Fibroblast of villous mesenchyme (primary cell): ENCODE results near the gene MYO1D. TPM values are rescaled to one million over a fixed set of nuclear protein-coding genes. Genes with fewer than 3 reads are reported as not detected.

Experiments
- DNase-seq: peaks from one replicate; pipeline ENCODE4 v3.0.0-alpha.2; 2010; ENCODE audit warnings: low read depth
- H3K4me3 ChIP-seq: 2 replicates; pipeline ENCODE4 v1.5.1; 2011; ENCODE audit warnings: low read depth, mild to moderate bottlenecking, low read length
- total RNA-seq: library from RNA; depleted of rRNA; stranded (reverse); fragments of >200 nt; gene quantifications from 2 replicates; pipeline ENCODE4 v1.2.3, GENCODE V29; 2012
- TF ChIP-seq, protein P1 (sequence below): IDR thresholded peaks from 2 replicates; pipeline ENCODE4 v1.5.1; 2012; ENCODE audit warnings: low read depth, mild to moderate bottlenecking, low read length; ENCODE audit not compliant: insufficient read depth

The MYO1D gene
- total RNA-seq, 1 donor, result 19.0 TPM

GRCh38 chr17:32916134-32916533 is 39.2 kb upstream of the MYO1D start:
- no peak for DNase-seq
- H3K4me3 ChIP-seq, result no peak overlapping the region
- TF ChIP-seq, protein P1, sequence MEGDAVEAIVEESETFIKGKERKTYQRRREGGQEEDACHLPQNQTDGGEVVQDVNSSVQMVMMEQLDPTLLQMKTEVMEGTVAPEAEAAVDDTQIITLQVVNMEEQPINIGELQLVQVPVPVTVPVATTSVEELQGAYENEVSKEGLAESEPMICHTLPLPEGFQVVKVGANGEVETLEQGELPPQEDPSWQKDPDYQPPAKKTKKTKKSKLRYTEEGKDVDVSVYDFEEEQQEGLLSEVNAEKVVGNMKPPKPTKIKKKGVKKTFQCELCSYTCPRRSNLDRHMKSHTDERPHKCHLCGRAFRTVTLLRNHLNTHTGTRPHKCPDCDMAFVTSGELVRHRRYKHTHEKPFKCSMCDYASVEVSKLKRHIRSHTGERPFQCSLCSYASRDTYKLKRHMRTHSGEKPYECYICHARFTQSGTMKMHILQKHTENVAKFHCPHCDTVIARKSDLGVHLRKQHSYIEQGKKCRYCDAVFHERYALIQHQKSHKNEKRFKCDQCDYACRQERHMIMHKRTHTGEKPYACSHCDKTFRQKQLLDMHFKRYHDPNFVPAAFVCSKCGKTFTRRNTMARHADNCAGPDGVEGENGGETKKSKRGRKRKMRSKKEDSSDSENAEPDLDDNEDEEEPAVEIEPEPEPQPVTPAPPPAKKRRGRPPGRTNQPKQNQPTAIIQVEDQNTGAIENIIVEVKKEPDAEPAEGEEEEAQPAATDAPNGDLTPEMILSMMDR, result no peak

DNA sequence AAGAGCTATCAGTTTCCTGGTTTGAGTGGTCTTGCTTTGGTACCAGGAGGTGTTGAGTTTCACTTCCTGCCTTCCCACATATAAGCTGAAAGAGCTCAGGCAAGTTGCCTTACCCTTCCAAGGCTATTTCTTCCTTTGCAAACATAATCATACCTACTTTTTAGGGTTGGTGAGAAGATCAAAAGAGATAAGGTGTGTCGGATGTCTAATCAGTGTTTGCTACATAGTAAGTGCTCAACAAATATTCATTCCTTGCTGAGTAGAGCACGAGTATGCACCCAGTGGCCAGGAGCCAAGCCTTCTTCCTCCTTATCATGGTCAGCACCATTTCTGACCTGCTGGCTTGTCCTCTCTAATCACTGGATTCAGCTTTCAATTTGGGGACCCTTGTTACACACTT is 38.3 kb upstream of the MYO1D start:
- no peak for DNase-seq

DNA sequence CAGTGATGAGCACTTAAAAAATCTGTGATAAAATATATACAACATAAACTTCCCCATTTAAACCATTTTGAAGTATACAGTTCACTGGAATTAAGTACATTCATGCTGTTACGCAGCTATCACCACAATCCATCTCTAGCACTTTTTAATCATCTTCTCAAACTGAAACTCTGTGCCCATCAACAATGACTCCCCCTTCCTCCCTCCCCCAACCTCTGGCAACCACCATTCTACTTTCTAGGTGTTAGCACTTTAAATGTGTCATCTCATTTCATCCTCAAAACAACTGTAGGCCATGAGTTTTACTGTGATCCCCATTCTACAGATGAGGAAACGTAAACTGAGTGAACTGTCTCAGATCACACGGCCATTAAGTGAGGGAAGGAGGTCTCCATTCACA is 37.3 kb upstream of the MYO1D start:
- DNase-seq, result no peak
- TF ChIP-seq, protein P1, result no peak

More for the DNA sequence above, 38.3 kb upstream of the MYO1D start:
- no peak overlapping the region for H3K4me3 ChIP-seq
- TF ChIP-seq, protein P1, result no peak

DNA sequence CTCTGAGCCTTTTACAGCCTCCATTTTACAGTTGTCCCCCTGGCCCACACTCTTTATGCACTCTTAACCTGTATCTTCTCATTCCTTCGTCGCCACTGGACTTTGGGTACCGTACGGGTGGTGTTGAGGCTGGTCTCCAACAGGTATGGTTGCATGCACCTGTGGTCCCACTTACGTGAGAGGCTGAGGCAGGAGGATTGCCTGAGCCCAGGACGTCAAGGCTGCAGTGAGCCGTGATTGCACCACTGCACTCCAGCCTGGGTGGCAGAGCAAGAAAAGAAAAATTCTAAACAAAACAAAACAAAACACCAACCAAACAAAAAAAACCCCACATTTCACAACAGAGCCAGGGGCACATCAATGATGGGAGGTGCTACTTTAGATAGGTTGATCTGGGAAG is 36.7 kb upstream of the MYO1D start:
- TF ChIP-seq, protein P1, result no peak
- H3K4me3 ChIP-seq, result no peak overlapping the region
- DNase-seq, result no peak

More for the DNA sequence above, 37.3 kb upstream of the MYO1D start:
- H3K4me3 ChIP-seq, result no peak overlapping the region

GRCh38 chr17:32912218-32912897 is 35.4 kb upstream of the MYO1D start:
- peak; percentile 87 for DNase-seq
- H3K4me3 ChIP-seq, result peak overlapping the region; percentile 16

DNA sequence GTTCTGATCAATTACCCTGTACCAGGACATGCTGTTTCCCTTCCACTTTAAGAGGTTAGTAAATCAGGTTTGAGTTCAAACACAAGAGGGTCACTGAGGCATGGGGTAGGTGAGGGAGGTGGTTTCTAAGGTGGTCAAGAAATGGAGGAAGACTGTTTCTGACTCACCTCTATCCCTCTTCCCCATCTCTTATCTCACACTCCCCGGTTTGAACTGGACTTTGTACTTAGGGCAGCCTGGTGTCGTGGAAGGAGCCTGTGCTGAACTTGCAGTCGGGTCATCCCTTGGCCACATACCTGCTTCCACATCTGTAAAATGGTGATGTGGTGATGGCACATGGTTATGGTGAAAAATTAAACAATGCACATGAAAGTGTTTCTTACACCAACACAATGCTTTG is 33.8 kb upstream of the MYO1D start:
- H3K4me3 ChIP-seq, result no peak overlapping the region
- TF ChIP-seq, protein P1, result no peak
- no peak for DNase-seq

More at GRCh38 chr17:32912218-32912897, 35.4 kb upstream of the MYO1D start:
- TF ChIP-seq, protein P1, result peak; percentile 29
